Effector CD4-positive, alpha-beta T cell (primary cell): ENCODE data around the gene MMP2.

ENCODE experiments used
- DNase-seq: peaks from one replicate; pipeline ENCODE4 v3.0.0-alpha.2; 2020

The MMP2 gene

DNA sequence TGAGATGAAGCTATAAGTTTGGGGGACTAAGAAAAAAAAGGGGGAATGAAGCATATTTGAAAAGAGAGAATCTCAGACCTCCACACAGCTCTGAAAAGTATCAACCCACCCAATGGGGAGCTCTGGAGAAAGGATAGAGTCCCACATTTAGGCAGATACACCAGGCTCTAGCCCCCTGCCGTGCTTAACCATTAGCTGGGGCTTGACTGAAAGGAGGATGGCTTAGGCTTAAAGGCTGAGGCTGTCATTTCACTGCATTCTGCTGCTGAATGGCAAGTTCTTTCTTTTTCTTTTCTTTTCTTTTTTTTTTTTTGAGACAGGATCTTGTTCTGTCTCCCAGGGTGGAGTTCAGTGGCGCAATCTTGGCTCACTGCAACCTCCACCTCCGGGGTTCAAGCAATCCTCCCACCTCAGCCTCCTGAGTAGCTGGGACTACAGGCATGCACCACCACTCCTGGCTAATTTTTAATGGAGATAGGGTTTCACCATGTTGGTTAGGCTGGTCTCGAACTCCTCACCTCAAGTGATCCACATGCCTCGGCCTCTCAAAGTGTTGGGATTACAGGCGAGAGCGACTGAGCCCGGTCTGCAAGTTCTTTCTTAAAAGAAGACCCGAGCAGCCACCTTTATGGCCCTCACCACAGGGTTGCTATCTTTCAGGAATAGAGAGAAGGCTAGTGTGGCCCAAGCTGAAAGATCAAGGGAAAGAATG lies 9.0 kb upstream of the MMP2 start:
- DNase-seq, result no peak

GRCh38 chr16:55470533-55471371 lies 8.2 kb upstream of the MMP2 start:
- no peak for DNase-seq

- DNase-seq, result no peak
Observed at GRCh38 chr16:55471448-55472097, 7.4 kb upstream of the MMP2 start.

GRCh38 chr16:55473587-55473986 lies 5.4 kb upstream of the MMP2 start:
- no peak for DNase-seq

- DNase-seq, result no peak
Observed at GRCh38 chr16:55474821-55475220, 4.2 kb upstream of the MMP2 start.

DNA sequence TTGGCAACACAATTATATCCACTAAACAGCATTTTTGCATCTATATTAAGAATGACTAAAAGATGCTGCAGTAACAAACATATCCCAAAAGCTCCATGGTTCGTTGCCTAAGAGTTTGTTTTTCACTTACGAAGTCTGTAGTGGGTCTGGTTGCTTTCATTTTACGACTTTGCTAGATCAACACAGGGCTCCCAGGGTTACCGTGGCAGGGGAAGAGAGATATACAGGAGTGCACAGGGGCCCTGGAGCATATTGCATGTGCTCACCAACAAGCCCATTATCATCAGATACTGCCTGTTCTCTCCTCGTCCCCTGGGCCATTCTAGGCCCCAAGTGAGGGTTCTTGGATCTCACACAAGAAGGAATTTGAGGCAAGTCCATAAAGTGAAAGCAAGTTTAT lies 3.1 kb upstream of the MMP2 start:
- DNase-seq, result no peak

GRCh38 chr16:55476625-55477533 lies 2.1 kb upstream of the MMP2 start:
- DNase-seq, result no peak

DNA sequence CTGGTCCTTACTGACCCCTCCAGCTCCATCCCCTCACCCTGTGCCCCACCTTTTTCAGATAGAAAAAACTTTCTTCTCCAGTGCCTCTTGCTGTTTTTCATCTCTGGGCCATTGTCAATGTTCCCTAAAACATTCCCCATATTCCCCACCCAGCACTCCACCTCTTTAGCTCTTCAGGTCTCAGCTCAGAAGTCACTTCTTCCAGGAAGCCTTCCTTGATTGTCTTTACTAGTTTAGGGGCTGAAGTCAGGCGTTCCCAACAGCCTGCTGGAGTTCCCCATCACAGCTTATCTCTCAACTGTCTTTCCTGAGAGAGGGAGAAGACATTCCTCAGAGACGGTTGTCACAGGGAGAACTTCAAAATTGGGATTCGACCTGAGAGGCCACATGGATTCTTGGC lies 1.3 kb upstream of the MMP2 start:
- DNase-seq, result no peak

DNA sequence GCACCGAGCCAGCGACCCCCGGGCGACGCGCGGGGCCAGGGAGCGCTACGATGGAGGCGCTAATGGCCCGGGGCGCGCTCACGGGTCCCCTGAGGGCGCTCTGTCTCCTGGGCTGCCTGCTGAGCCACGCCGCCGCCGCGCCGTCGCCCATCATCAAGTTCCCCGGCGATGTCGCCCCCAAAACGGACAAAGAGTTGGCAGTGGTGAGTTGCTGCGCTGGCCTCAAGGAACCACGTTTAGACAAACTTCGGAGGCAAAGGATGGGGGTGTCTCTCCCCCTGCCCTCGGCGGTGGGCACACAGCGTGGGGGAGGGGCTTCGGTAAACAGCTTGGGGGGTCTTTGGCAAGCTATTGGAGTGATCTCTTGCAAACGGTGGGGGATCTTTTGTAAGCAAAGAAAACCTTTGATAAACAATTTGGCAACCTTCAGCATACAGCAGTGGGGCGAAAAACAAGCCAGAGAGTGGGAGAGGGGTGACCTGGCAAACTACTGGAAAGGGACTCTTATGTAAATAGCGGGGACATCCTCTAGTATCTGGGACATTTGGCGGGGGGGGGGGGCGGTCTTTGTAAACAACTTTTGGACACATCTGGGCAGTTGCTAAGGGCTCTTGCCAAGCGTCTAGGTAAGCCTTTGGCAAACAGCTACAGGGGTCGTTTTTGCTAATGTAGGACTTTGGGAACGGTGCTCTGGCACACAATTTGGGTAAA lies 587 bp downstream of the MMP2 start:
- no peak for DNase-seq

DNA sequence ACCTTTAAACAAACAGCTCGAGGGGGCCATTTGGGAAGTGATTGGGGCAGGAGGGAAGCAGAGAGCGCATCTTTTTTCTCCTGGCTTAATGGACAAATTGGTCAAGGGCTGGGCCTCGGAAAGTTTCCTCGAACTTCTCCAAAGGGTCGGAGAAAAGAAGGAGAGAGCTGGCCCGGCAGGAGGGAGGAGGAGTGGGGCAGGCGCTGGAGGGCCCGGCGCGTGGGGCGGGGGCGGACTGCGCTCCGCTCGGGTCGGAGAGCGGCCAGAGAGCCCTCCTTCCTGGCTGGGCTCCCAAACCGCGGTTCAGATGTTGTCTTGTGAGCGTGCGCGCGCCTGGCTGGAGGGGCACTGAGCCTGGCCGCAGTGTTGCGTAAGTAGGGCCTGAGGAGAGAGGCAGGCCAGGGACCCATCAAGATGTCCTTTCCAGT lies 1.2 kb downstream of the MMP2 start:
- DNase-seq, result no peak

GRCh38 chr16:55481023-55481422 lies 2.0 kb downstream of the MMP2 start:
- DNase-seq, result no peak

GRCh38 chr16:55482056-55482455 lies 3.1 kb downstream of the MMP2 start:
- no peak for DNase-seq

DNA sequence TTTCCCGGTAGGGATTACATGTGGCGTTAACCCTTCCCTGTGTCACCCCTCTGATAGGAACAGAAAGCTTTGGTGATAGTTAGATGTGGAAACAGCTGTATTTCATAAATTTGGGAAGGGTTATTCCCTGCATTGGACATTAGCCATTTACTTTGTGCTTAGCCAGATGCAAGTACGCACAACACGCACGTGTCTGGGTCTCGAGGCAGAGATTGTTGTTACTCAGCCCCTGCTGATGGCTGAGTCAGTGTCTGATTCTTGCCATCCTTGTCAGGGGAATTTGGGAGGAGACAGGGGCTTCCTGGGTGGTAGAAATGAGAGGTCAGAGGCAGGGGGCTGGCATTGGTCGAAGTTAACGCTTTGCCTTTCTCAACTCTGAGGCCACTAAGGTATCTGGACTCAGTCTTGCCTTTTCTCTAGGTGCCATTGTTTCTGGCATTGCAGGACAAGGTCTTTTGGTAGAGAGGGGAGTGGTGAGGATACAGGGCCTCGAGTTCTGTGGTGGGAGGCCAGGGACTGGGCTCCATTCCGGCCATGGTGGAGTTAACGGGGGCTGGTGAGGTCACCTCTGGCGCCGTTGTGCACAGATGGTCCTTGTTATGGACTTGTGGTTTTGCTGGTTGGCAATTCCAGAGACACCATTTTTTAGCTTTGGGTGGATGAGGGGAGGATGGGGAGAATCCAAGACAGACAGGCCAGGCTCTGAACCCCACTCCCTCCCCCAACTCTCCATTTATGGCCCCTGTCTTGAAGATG lies 8.2 kb downstream of the MMP2 start:
- DNase-seq, result no peak

- DNase-seq, result no peak
Observed at GRCh38 chr16:55488306-55488705, 9.3 kb downstream of the MMP2 start.

DNA sequence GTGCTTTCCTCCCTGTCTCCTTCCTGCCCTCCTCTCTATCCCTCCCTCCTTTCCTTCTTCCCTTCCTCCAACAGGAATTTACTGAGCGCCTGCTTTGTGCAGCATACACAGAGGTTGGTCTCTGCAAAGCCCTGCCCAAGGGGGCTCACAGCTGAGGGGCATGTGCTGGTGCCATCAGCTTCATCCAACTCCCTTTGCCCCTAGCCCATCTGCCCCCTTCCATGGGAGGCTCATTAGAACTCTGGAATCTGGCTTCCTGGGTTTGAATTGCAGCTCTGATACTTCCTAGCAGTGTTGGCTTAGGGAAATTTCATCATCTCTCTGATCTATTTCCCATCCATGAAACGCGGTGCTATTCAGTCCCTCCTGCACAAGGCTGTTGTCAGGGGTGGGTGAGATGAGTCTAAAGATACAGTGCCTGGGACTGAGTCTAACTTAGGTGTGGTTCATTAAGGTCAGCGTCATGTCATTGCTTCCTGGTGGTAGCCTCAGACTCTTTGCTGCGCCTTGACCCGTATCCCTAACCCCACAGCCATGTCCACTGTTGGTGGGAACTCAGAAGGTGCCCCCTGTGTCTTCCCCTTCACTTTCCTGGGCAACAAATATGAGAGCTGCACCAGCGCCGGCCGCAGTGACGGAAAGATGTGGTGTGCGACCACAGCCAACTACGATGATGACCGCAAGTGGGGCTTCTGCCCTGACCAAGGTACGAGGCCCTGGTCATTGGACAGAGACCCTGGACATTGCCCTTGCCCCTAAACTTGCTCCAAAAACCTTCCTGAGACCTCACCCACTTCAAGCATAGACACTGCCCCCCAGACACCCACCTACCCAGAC lies 10.3 kb downstream of the MMP2 start:
- DNase-seq, result no peak

DNA sequence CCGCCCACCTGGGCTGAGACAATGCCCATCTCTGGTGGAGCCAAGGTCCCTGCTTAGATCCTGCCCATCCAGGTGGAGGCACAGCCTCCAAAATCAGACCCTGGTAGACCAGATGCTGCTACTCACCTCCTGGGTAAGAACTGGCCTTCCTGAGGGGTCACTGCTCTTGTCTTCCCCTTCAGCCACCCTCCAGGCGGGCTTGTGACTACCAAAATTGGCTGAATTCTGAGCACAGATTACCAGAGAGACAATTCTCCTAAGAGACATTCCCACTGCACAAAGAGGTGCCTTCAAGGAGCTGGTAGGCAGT lies 10.9 kb downstream of the MMP2 start:
- DNase-seq, result no peak

GRCh38 chr16:55490301-55490700 lies 11.3 kb downstream of the MMP2 start:
- DNase-seq, result no peak

- DNase-seq, result no peak
Observed at GRCh38 chr16:55491691-55492090, 12.7 kb downstream of the MMP2 start.

- no peak for DNase-seq
Observed at GRCh38 chr16:55492756-55493380, 13.9 kb downstream of the MMP2 start.

DNA sequence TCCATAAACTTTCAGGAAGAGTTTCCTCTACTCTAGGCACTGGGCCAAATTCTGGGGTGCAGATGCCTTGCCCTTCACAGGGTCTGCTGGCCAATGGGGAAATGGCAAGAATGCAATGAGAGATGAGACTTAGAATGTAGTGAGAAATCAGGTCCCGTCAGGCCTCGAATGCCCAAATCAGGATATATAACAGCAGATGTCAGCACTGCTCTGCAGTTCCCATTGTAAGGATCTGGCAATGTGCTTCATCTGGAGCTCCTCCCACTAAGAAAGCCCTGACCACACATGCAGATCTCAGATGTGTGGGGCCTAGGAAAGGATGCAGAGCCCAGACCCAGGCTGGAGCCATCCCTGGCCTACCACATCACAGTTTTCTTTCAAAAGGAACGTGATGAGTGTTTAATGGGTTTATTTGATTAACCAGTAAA lies 16.0 kb downstream of the MMP2 start:
- DNase-seq, result no peak
